NCI-H2227 (cell line): Measurements from ENCODE around the gene BUD31.

Experiments
- DNase-seq: peaks from one replicate; lab custom pipeline; 2025; ENCODE audit not compliant: unreplicated experiment; lab: John Stamatoyannopoulos, UW

BUD31 gene

DNA sequence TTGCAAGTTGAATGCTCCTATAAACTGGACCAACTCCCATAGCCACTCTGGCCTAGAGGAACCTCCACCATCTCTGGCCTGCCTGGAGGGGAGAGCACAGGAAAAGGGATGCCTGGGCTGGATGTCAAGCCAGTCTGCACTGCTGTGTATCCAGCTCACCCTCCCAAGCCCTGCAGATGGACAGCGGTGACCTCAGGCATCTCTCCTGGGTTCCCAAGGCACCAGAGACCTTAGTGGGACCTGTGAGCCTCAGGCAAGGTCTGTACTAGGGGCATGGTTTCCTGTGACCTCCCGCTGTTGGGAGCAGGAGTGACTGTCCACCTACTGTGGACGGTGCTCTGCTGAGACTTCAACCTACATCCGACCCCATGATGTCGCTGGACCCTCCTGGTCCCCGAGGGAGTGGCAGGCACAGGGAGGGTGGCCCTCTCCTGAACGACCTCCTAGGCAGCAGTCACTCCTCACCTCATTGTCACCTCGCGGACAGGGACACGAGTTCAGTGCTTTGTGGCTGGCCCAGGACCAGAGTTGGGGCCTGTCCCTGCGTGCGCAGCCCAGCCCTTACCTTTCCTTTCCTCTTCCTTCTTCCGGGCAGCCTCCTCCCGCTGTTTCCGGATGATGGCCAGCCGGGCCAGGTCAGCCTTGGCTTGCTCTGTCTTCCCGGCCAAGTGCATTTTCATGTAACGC, 11.3 kb upstream of the BUD31 start:
- DNase-seq = no peak

DNA sequence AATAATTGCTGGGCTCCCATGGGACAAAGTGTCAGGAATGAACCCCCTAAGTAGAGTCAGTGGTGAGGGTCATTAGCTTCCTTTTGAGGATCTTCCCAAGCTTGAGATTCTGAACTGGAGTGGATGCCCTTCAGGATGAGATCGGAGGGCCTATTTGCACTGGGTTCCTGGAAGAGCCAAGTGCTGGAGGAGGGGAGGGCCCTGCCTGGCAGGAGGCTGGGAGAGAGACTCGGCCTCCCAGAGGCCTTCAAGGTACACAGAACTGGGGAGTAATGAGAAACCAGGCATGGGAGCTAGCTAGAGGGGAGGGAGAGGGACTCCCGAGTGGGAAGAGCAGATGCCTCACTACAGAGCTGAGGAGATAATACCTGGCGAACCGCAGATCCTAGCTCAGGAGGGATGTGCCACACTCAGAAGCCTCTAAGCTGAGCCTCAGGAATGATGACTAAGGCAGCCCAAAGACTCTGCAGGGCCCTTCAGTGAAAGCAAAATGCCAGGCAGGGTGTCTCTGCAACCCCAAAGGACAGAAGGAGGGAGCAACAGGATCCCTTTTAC, 9.8 kb upstream of the BUD31 start:
- DNase-seq = no peak

DNA sequence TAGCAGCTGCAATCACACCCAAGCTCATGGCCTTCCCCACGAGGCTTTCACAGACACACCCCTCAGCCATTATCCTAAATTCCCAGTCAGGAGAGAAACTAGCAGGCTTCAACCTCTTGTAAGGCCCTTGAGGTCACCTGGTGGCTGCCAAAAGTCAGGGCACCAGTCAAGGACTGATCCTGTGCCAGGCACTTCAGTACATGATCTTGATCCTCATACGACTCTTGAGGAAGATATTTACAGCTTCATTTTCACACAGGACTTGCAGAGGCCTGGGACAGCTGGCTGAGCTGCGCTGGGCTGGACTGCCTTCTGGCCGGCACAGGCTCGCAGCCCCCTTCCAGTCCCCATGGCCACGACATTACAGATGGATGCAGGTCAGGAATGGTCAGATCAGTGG, 9.2 kb upstream of the BUD31 start:
- no peak for DNase-seq

DNA sequence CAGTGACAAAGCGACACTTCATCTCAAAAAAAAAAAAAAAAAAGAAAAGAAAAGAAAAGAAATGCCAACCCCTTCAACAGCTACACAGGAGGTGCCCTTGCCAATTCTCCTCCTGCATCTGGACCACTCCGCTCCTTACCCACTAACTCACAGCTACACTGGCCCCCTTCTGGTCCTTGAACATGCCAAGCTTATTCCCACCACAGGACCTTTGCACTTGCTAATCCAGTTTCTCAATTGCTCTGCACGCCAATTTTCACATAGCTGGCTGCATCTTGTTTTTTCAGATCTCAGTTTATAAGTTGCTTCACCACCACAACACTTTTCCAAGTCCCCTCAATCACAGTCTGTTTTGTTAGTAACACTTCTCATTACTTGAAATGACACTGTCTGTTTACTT, 5.9 kb upstream of the BUD31 start:
- no peak for DNase-seq

DNA sequence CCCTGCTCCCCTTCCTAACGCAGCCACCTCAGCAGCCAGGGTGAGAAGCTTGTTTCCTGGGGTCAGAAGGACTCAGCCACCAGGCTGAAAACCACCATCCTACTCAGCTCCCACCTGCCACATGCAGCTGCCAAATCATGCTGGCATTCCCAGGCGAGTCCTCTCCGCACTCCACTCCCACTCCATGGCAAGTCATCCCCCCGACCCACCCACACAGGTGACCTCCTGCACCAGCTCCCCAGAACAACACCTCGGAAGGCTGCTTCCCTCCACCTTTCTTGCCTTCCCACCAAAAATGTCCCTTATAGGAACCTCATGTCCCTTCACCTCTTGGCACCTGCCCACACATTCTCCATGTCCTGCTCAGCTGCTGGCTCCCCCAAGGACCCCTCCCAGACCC, 5.0 kb upstream of the BUD31 start:
- no peak for DNase-seq

DNA sequence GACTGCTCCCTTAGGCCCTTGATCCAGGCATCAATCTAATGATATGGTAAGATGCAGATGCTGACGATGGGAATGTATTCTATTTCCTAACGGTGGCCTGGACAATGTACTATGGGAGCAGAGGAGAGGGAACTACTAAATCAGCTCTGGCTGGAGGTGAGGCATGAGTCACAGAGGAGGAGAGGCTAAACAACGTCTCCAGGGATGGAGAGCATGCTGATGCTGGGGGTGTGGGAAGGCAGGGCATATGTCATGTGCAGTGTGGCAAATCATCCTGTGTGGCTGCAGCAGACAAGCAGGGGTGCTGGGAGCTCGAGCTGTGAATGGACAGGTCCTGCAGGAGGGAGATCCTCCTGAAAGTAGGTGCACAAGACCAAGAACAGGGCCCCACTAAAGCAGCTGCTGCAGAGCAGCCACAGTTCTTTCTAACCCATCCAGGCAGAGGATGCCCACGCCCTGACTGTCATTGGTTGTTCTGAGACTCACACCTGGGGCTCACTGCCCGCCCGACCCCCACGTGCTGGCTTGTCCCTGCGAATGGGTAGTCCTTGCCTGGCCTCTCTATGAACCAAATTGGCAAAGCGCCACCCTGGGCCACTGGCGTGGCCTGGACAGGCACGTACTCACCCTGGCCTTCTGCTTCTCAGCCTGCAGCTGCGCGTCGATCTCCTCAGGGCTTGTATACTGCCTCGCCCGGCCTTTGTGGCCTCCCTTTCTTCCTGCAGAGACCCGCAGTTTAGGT, 4.4 kb upstream of the BUD31 start:
- no peak for DNase-seq

DNA sequence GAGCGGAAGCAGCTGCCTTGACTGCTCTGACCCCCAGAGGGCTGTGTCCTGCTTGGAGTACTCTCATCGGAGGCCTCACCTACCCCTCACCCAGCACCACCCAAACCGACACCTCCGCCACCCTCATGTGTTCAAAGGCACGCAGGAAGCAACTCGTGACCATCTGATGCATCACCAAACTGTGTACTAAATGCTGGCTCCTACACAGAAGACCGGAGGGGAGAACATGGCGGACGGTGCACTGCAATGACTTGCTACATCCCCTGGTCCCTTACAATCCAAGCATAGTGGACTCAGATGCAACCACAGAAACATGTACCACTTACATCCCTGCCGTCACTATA, 3.8 kb upstream of the BUD31 start:
- DNase-seq = no peak

DNA sequence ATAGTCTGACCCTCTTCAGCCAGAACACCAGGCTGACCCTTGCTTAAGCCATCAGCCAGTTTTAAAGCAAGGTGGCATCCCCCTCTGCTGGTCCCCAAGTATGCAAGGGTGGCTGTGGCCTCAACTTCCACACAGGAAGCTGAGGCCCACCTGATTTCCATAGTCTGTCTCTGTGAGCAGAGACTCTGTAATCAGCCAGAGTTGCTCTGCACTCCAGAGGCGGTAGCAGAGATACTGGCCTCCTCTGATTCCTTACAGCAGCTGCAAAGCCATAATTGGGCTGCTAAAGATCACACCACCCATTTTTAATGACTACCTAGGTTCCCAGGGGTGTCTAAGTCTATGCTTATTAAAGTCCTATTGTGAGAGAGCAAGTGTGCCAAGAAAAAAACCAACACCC, 2.2 kb upstream of the BUD31 start:
- peak; percentile 80 for DNase-seq

DNA sequence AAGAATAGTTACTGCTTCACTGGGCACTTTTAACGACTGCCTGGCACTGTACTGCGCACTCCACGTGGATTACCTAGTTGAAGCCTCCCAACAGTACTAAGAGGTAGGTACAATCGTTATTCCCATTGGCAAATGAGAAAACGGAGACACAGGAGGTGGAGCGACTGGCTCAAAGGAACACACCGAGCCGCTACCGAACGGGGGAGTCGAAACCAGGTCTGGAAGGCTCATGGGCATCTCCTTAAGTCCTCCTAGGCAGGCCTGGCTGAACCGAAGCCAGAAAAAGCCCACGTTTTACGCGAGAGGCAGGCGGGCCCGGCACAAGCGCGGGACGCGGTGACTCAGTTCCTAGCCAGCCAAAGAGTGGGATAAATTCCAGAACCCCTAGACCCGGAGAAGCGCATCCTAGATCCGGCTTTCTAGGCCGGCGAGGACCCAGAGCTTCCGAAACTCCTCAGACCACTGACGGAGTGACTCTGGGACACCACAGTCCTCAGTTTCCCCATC, 844 bp upstream of the BUD31 start:
- DNase-seq = peak; percentile 76

DNA sequence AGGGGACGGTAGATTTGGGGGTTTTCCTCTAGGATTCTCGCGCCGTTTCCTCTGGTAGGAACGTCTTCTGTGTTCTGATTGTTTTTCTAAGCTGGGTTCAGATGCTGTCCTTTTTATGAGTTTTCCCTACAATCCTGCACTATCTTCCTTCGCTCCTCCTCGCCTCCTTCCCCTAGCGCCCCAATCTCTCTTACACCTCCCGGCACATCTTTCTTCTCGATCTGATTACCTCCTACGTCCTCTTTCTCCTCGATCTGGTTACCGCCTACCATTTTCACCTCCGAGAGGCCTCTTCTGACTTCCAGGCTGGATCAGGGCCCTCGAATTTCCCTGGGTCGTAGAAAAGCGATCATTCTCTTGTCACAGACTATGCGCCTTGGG, 413 bp downstream of the BUD31 start:
- DNase-seq = no peak

DNA sequence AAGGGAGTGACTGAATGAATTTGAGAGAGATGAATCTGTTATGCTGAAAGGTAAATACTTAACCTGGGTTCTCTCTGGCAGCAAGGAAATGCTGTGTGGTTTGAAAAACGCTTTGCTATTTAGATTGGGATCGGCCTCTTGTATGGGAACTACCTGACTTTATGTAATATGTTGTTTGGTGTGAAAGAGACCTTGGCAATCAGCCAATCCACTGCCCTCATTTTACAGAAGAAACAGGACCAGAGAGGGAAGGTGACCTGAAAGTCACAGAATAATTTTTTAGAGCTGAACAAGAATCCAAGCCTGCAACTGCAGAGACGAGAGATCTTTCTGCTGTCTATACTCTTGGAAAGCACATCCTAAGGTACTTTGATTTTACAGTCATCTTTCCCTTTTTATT, 1.0 kb downstream of the BUD31 start:
- DNase-seq = no peak

DNA sequence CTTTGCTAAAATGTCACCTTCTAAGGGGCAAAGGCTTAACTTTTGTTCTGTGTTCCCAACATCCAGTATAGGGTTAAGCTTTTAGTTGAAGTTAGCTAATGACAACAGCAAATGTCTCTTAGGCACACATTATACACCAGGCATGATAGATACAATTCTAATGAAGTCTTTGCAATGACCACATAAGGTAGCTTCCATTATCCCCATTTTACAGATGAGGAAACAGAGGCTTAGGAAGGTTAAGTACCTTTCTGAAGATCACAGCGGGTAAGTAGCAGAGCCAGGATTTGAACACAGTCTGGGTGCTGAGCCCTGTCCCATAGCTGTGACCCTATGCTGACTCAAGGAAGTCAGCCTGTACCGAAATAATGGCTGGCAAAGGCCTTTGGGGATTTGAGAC, 1.9 kb downstream of the BUD31 start:
- DNase-seq = no peak

DNA sequence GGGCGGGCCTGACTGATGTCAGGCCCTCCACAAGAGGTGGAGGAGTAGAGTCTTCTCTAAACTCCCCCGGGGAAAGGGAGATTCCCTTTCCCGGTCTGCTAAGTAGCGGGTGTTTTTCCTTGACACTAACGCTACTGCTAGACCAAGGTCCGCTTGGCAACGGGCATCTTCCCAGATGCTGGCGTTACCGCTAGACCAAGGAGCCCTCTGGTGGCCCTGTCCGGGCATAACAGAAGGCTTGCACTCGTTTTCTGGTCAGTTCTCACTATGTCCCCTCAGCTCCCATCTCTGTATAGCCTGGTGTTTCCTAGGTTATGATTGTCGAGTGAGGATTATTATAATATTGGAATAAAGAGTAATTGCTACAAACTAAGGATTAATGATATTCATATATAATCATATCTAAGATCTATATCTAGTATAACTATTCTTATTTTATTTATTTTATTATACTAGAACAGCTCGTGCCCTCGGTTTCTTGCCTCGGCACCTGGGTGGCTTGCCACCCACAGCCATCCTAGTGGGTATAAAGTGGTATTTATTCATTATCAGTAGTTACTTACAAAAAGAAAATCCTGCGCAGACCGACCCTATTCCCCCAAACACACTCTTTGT, 6.9 kb downstream of the BUD31 start:
- peak; percentile 78 for DNase-seq

DNA sequence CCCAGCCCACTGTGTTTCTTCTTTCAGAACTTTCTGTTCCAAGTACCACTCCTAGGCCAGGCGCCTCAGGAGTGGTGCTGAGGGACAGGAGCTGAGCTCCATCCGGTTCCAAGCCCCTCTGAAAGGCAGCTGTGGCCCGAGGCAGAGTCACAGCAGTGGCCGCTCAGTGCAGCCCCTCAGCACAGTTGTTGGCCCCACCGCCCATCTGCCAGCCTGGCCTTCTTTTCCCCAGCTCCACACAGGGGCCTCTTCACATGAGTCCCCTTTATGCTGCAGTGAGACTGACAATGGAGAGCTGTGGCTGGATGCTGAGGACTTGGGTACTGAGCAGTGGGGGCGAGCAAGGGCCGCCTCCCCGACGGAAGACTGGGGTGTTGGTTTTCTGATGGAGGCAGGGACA, 9.5 kb downstream of the BUD31 start:
- no peak for DNase-seq

DNA sequence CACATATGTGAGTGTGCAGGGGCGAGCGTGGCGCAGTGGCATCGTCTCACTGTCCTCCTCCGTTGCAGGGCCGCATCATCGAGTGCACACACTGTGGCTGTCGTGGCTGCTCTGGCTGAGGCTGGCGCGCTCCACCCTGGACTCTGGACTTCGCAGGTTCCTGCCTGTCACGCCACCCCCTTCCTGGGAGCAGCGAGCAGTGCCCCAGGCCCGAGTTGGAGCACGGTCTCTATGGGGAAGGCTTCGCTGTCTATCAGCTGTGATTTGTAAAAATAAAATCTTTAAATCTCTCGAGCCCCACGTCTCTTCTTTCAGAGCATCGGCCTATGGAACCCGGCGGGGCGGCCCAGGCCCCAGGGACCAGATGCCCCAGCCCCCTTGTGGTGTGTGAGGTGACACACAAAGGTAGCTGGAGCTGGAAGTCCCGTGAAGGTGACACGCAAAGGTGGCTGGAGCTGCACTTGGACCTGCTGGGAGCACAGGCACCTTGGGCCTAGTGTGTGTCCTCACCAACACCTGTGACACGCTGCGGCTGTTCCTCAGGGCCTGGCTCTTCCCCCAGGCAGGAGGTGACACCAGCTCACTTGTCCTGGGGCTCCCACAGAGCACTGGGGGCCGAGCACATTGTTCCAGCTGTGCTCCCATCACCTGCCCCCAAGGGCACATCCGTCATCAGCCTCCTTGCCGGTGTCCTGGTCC, 10.7 kb downstream of the BUD31 start:
- DNase-seq = no peak

DNA sequence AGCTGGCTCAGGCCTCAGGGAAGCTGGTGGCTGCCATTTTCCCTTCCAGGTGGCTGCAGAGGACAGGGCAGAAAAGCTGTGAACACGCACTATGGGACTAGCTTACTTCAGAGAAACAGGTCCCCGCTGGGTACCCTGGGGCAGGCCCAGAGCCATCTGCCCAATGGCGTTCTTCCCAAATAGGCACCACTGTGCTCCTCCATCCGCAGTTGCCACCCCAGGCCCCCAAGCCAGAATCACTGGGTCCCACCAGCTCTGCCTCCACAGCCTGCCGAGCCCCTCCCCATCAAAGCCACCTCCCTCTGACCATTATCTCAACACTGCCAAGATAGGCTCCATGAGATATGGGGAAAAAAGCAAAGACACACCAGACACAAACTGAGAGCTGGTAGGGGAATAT, 11.4 kb downstream of the BUD31 start:
- DNase-seq = no peak

DNA sequence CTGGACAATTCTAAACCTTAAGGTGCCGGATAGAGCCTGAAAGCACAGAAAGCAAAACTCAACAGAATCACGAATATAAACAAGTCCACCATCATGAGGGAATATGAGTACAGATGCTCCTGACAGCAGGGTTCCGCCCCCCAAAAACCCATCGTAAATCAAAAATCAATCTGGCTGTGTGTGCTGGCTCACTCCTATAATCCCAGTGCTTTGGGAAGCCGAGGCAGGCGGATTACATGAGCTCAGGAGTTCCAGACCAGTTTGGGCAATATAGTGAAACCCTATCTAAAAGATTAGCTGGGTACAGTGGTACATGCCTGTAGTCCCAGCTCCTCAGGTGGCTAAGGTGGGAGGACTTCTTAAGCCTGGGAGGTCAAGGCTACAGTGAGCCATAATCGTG, 12.2 kb downstream of the BUD31 start:
- no peak for DNase-seq

DNA sequence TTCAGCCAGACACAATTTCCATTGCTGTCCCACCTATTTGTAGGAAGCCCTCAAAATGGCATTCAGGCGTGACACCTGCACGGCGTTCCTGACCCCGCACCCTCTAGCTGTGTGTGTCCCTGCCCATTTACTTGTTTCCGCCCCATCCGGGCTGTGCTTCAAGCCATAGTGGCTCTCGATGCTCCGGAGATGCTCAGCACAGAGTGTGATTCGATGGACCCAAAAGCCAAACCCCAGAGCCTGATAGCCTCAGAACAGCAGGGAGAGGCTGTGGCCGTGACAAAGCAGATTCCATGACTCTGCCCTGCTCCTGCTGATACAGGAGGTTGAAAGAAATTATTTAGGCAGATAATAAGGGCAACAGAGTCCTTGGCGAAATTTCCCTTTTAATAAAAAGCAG, 13.4 kb downstream of the BUD31 start:
- peak; percentile 52 for DNase-seq

DNA sequence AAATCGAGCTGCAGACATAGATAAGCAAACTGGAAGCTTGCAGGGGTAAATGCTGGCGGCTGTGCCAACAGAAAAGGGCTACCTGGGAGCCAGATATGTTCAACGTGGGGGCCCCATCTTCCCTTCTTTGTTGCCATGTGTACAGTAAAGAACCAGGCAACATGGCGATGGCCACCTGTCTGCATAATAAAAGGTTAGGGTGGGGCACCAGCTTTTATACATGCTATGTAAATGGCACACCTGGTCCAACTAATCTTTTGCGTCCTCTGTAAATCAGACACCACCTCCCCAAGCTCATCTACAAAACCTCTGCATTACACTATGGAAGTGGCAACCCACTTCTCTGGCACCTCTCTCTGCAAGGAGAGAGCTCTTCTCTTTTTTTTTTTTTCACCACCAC, 13.9 kb downstream of the BUD31 start:
- no peak for DNase-seq

DNA sequence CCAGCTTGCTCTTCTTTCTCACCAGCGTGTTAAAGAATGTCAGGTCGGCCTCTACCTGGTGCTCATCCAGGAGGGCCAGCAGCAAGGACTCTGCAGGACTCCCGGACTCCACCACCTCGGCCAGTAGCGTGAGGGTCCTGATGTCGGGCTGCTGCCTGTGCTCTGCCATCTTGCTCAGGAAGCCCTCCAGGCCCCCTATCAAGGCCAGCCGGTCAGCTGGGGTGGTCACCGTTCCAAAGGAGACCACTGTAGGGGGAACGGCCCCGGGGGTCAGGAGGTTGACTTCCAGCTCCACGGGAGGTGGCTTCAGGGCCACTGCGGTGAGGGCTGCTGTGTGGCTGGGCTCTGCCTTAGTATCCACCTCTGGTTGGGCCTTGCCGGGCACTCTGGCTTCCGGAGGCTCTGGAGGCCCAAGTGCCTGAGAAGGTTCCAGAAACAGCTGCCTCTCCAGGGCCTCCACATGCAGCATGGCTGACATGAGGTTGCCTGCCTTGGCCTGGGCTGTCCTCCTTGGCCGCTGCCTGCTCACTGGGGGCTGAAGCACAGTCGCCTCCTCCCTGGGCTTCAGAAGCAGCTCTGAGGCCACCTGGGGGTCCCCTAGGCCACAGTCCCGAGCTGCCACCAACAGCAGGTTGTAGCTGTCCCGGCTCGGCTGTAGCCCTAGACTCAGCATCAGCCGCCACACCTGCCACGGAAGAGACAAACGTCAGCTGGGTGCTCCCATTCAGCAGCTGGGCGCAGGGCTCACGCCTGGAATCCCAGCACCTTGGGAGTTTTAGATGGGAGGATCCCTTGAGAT, 16.4 kb downstream of the BUD31 start:
- DNase-seq = no peak
